Measurements from ENCODE around the gene GAS2L1. TPM values are rescaled to one million over a fixed set of nuclear protein-coding genes. Genes with fewer than 3 reads are reported as not detected.

The GAS2L1 gene
- total RNA-seq, 3 donors from 2014 or later (not counting 1 experiment from before 2014, with no cell fraction given): 0.57 to 4.1 (median 2.8) TPM

DNA sequence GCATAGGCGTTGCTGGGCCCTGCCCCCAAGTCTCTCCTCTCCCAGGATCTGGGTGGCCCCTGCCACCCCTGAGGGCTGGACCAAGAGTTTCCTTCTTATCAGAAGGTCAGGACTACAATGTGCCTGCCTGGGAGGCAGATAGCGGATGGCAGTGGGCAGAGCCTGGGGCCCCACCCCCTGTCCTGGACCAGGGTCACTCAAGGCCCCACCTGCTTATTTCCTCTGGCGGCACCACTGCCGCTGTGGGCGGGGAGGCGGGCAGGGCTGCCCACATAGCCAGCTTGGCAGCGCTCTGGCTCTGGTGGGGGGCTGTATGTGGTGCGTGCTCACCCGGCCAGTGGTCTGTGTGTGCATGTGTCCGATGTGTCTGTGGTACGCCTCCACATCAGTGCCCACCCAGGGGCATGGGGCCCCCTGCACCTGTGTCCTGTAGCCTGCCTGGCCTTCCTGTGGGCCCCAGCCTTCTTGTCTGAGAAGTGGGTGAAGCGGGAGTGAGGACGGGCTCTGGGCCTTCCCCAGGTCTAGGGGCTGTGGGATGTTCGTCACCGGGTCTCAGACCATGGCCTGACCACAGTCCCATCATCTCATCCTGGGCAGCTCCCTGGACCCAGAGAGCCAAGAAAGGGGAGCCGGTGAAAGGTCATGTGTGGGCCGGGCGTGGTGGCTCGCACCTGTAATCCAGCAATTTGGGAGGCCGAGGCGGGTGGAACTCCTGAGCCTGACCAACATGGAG is 3.0 kb downstream of the GAS2L1 start:
- intact Hi-C loops (cut with micrococcal nuclease): no loop called here
- H3K27me3 ChIP-seq (ENCODE audit: control insufficient read depth, insufficient read depth, low read length): peaks cover 30% of the 10 kb centered on the region

DNA sequence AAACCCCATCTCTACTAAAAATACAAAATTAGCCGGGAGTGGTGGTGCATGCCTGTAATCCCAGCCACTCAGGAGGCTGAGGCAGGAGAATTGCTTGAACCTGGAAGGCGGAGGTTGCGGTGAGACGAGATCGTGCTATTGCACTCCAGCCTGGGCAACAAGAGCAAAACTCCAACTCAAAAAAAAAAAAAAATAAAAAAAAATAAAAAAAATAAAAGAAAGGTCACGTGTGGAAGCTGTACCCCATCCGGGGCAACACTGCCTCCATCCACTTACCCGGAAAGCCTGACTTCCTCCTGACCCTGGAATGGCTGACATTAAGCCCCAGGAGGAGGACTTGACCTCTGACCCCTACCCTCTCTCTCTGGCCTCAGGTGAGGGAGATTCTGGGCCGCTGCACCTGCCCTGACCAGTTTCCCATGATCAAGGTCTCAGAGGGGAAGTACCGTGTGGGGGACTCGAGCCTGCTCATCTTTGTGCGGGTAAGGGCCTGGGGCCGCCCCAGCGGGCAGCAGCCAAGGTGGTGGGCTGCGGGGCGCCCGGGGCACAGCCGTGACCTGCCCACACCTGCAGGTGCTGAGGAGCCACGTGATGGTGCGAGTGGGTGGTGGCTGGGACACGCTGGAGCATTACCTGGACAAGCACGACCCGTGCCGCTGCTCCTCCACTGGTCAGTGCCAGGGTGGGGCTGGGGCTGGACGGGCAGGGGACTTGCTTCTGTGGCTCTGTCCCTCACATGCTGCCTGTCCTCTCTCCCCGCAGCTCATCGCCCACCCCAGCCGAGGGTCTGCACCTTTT is 3.8 kb downstream of the GAS2L1 start:
- 75% methylated on average over 25 of the region's 28 CpGs for WGBS (ENCODE audit: insufficient coverage)
- Mint-ChIP-seq H3K9me3 (no peaks in the 10 kb centered on the region), H3K4me3 (no peak overlapping the region), H3K36me3 (no peaks in the 10 kb centered on the region), H3K27me3 (ENCODE audit: low read depth in 2 of 2) (peaks cover 24 to 45% of the 10 kb centered on the region in 2 donors), H3K27ac (no peak overlapping the region), H3K4me1 (peaks cover 9 to 34% of the 10 kb centered on the region in 2 donors)
- H3K4me3 ChIP-seq (ENCODE audit: low read length): no peak overlapping the region
- intact Hi-C loops (cut with micrococcal nuclease): no loop called here
- peaks cover 34% of the 10 kb centered on the region for H3K27me3 ChIP-seq (ENCODE audit: control insufficient read depth, insufficient read depth, low read length)
- ATAC-seq (no peak), DNase-seq (no peak)
- no peaks in the 10 kb centered on the region for H3K36me3 ChIP-seq (ENCODE audit: control insufficient read depth, insufficient read depth, low read length)
- H3K4me1 ChIP-seq (ENCODE audit: control insufficient read depth, insufficient read depth, low read length): peaks cover 45% of the 10 kb centered on the region
- H3K9me3 ChIP-seq (ENCODE audit: control insufficient read depth, insufficient read depth, low read length): no peaks in the 10 kb centered on the region
- no peak overlapping the region for H3K27ac ChIP-seq (ENCODE audit: low read length)
- TF ChIP-seq, protein P1, sequence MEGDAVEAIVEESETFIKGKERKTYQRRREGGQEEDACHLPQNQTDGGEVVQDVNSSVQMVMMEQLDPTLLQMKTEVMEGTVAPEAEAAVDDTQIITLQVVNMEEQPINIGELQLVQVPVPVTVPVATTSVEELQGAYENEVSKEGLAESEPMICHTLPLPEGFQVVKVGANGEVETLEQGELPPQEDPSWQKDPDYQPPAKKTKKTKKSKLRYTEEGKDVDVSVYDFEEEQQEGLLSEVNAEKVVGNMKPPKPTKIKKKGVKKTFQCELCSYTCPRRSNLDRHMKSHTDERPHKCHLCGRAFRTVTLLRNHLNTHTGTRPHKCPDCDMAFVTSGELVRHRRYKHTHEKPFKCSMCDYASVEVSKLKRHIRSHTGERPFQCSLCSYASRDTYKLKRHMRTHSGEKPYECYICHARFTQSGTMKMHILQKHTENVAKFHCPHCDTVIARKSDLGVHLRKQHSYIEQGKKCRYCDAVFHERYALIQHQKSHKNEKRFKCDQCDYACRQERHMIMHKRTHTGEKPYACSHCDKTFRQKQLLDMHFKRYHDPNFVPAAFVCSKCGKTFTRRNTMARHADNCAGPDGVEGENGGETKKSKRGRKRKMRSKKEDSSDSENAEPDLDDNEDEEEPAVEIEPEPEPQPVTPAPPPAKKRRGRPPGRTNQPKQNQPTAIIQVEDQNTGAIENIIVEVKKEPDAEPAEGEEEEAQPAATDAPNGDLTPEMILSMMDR (IDR thresholded peaks at IDR 0.05): no peak

More for the DNA sequence above, 3.0 kb downstream of the GAS2L1 start:
- no peaks in the 10 kb centered on the region for H3K36me3 Mint-ChIP-seq
- H3K27ac Mint-ChIP-seq: no peak overlapping the region
- H3K9me3 Mint-ChIP-seq: no peaks in the 10 kb centered on the region
- ATAC-seq (no peak), DNase-seq (no peak)
- Histone ChIP-seq H3K4me3 (ENCODE audit: low read length) (no peak overlapping the region), H3K9me3 (ENCODE audit: control insufficient read depth, insufficient read depth, low read length) (no peaks in the 10 kb centered on the region), H3K36me3 (ENCODE audit: control insufficient read depth, insufficient read depth, low read length) (no peaks in the 10 kb centered on the region), H3K4me1 (ENCODE audit: control insufficient read depth, insufficient read depth, low read length) (peaks cover 42% of the 10 kb centered on the region), H3K27ac (ENCODE audit: low read length) (no peak overlapping the region)
- 63% methylated on average over 18 of the region's 21 CpGs for whole genome bisulfite sequencing (ENCODE audit: insufficient coverage)
- H3K4me1 Mint-ChIP-seq: peaks cover 7 to 31% of the 10 kb centered on the region in 2 donors
- H3K27me3 Mint-ChIP-seq (ENCODE audit: low read depth in 2 of 2): peaks cover 20 to 47% of the 10 kb centered on the region in 2 donors
- TF ChIP-seq, protein P1 (IDR thresholded peaks at IDR 0.05): no peak
- peak overlapping the region; percentile 25 for H3K4me3 Mint-ChIP-seq

DNA sequence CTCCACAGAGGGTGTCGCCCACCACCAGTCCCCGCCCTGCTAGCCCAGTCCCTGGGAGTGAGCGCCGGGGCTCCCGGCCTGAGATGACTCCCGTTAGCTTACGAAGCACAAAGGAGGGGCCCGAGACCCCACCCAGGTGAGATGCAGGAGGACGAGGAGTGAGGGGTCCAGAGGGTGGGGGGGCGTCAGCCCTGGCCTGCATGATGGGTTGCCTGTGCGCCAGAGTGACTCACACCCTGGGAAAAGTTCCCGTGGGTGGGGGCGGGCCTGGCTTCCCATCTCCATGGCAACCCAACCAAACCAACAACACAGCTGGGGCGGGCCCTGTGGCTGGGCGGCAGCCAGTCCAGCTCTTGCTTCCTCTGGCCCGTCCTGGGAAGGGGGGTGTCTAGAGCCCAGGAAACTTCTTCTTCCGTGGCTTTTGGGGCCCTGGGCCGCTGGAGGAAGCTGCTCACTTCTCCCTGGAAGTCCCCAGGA is 4.5 kb downstream of the GAS2L1 start:
- DNase-seq (peak; percentile 37 to 62), ATAC-seq (peak; percentile 44 to 62 (median 53))
- intact Hi-C loops (cut with micrococcal nuclease): no loop called here
- Mint-ChIP-seq H3K4me1 (peaks cover 9 to 32% of the 10 kb centered on the region in 2 donors), H3K36me3 (no peaks in the 10 kb centered on the region), H3K27me3 (ENCODE audit: low read depth in 2 of 2) (peaks cover 24 to 39% of the 10 kb centered on the region in 2 donors), H3K9me3 (no peaks in the 10 kb centered on the region), H3K27ac (no peak overlapping the region), H3K4me3 (no peak overlapping the region)
- 23% methylated on average over 18 of the region's 18 CpGs for WGBS (ENCODE audit: insufficient coverage)
- peaks cover 45% of the 10 kb centered on the region for H3K4me1 ChIP-seq (ENCODE audit: control insufficient read depth, insufficient read depth, low read length)
- TF ChIP-seq, protein P1 (IDR thresholded peaks at IDR 0.05): no peak
- no peaks in the 10 kb centered on the region for H3K36me3 ChIP-seq (ENCODE audit: control insufficient read depth, insufficient read depth, low read length)
- peaks cover 30% of the 10 kb centered on the region for H3K27me3 ChIP-seq (ENCODE audit: control insufficient read depth, insufficient read depth, low read length)
- H3K27ac ChIP-seq (ENCODE audit: low read length): no peak overlapping the region
- no peak overlapping the region for H3K4me3 ChIP-seq (ENCODE audit: low read length)
- no peaks in the 10 kb centered on the region for H3K9me3 ChIP-seq (ENCODE audit: control insufficient read depth, insufficient read depth, low read length)
